ENCODE results near the gene ANKZF1. TPM values are rescaled to one million over a fixed set of nuclear protein-coding genes. Genes with fewer than 3 reads are reported as not detected.

The ANKZF1 gene
- total RNA-seq, 4 donors from 2014 or later = 13.0 to 23.0 (median 19.1) TPM

GRCh38 chr2:219243291-219243761 lies 13.7 kb downstream of the ANKZF1 start:
- DNase-seq (no peak), ATAC-seq (no peak)
- peaks cover 26 to 27% of the 10 kb centered on the region in 2 donors for H3K4me1 ChIP-seq
- peaks cover 0 to under 1% of the 10 kb centered on the region in 2 donors for H3K36me3 ChIP-seq
- no peaks in the 10 kb centered on the region for H3K27me3 ChIP-seq
- in situ Hi-C loops (cut with MboI; ENCODE audit: low sequenced_read_pairs in 4 of 4) = no loop called here
- H3K9me3 ChIP-seq = no peaks in the 10 kb centered on the region
- no peak overlapping the region for H3K4me3 ChIP-seq
- no peak for TF ChIP-seq CTCF (IDR thresholded peaks at IDR 0.05 in 4 of 5, conservative IDR thresholded peaks at IDR 0.05 in 1 of 5)
- no peak for TF ChIP-seq POLR2A (IDR thresholded peaks at IDR 0.05)
- H3K27ac ChIP-seq = no peak overlapping the region
- intact Hi-C loops (cut with DNase I; ENCODE audit: low total_unique reads) = no loop called here

- in situ Hi-C loops (cut with MboI; ENCODE audit: low sequenced_read_pairs in 4 of 4) = no loop called here
- Histone ChIP-seq H3K27me3 (no peaks in the 10 kb centered on the region), H3K4me3 (peak overlapping the region; percentile 65 to 98 (median 82)), H3K27ac (peak overlapping the region; percentile 83 to 99 (median 96)), H3K4me1 (peaks cover 38 to 41% of the 10 kb centered on the region in 2 donors), H3K36me3 (peaks cover 0 to 14% of the 10 kb centered on the region in 2 donors), H3K9me3 (no peaks in the 10 kb centered on the region)
- ATAC-seq (no peak), DNase-seq (no peak)
- no peak for TF ChIP-seq CTCF (IDR thresholded peaks at IDR 0.05 in 4 of 5, conservative IDR thresholded peaks at IDR 0.05 in 1 of 5)
- no peak for TF ChIP-seq POLR2A (IDR thresholded peaks at IDR 0.05)
- intact Hi-C loops (cut with DNase I; ENCODE audit: low total_unique reads) = loop anchor here (1.0 to 5.0 kb wide), 3 partner anchors 15 to 353 kb away; partner anchors contain the start of genes ANKZF1, ATG9A, CNPPD1 and STK11IP
Measured at GRCh38 chr2:219244789-219245147, 15.2 kb downstream of the ANKZF1 start.

GRCh38 chr2:219245148-219245898 lies 15.7 kb downstream of the ANKZF1 start, which contains the start of the genes GLB1L and STK16:
TSS of gene GLB1L (minus strand) at chr2:219245444. CDS start at chr2:219243573, 1,871 bp downstream.
TSS of gene STK16 (plus strand) at chr2:219245479. CDS start at chr2:219246000, 521 bp downstream.
- Histone ChIP-seq H3K4me1 (peaks cover 43 to 47% of the 10 kb centered on the region in 2 donors), H3K9me3 (no peaks in the 10 kb centered on the region), H3K36me3 (peaks cover 0 to 20% of the 10 kb centered on the region in 2 donors), H3K27me3 (no peaks in the 10 kb centered on the region), H3K27ac (peak within 1 kb of the TSS; percentile 83 to 99 (median 96)), H3K4me3 (peak within 1 kb of the TSS; percentile 65 to 98 (median 82))
- intact Hi-C loops (cut with DNase I; ENCODE audit: low total_unique reads) (loop anchor here (1.0 to 5.0 kb wide), 3 partner anchors 16 to 352 kb away; partner anchors contain the start of genes ANKZF1, ATG9A, CNPPD1 and STK11IP), in situ Hi-C loops (cut with MboI; ENCODE audit: low sequenced_read_pairs in 4 of 4) (no loop called here)
- DNase-seq (peak; percentile 85 to 91), ATAC-seq (peak; percentile 89 to 90)
- TF ChIP-seq POLR2A (IDR thresholded peaks at IDR 0.05) (peak; percentile 76 to 89), CTCF (IDR thresholded peaks at IDR 0.05 in 4 of 5, conservative IDR thresholded peaks at IDR 0.05 in 1 of 5) (no peak)

- peak overlapping the region; percentile 83 to 99 (median 96) for H3K27ac ChIP-seq
- intact Hi-C loops (cut with DNase I; ENCODE audit: low total_unique reads) = loop anchor here (1.0 to 5.0 kb wide), 3 partner anchors 17 to 351 kb away; partner anchors contain the start of genes ANKZF1, ATG9A, CNPPD1 and STK11IP
- H3K4me3 ChIP-seq = peak overlapping the region; percentile 65 to 98 (median 82)
Measured at GRCh38 chr2:219245899-219246230, 16.3 kb downstream of the ANKZF1 start.

More at GRCh38 chr2:219245899-219246230, 16.3 kb downstream of the ANKZF1 start:
- in situ Hi-C loops (cut with MboI; ENCODE audit: low sequenced_read_pairs in 4 of 4) = no loop called here
- H3K27me3 ChIP-seq = no peaks in the 10 kb centered on the region
- H3K9me3 ChIP-seq = no peaks in the 10 kb centered on the region
- peaks cover 48 to 52% of the 10 kb centered on the region in 2 donors for H3K4me1 ChIP-seq
- DNase-seq (no peak), ATAC-seq (peak; percentile 1 to 2)
- TF ChIP-seq CTCF (IDR thresholded peaks at IDR 0.05 in 4 of 5, conservative IDR thresholded peaks at IDR 0.05 in 1 of 5) = no peak
- no peak for TF ChIP-seq POLR2A (IDR thresholded peaks at IDR 0.05)
- peaks cover 0 to 25% of the 10 kb centered on the region in 2 donors for H3K36me3 ChIP-seq
